Activated CD8-positive, alpha-beta T cell treated with anti-CD3 and anti-CD28 coated beads for 36 hours (primary cell): ENCODE data around the gene ADAMTS16. TPM values are rescaled to one million over a fixed set of nuclear protein-coding genes. Genes with fewer than 3 reads are reported as not detected.

Source experiments
- ATAC-seq: fragments of 200-7000 bp; cut with Tn5 transposase; one replicate; pipeline ENCODE4 v1.10.0; 2021; ENCODE audit warnings: mild to moderate bottlenecking, moderate library complexity
- CTCF ChIA-PET: fragments of 350-600 bp; sonication (Branson Sonifier 250); formaldehyde crosslinking; loops from one replicate; lab custom pipeline; 2021; ENCODE audit warnings: antibody characterized with exemption; lab: Charles Lee
- POLR2A ChIA-PET: fragments of 350-600 bp; sonication (Branson Sonifier 250); formaldehyde crosslinking; loops from one replicate; lab custom pipeline; 2021; ENCODE audit warnings: antibody characterized with exemption; lab: Charles Lee
- DNase-seq: peaks from one replicate; pipeline ENCODE4 v3.0.0-alpha.2; 2020
- H3K27ac Mint-ChIP-seq: one replicate; pipeline ENCODE4 v1.8.0; 2021; ENCODE audit warnings: mild to moderate bottlenecking, mixed read lengths
- H3K27me3 Mint-ChIP-seq: one replicate; pipeline ENCODE4 v1.8.0; 2021; ENCODE audit warnings: mixed read lengths
- H3K36me3 Mint-ChIP-seq: one replicate; pipeline ENCODE4 v1.8.0; 2021; ENCODE audit warnings: low read depth, mixed read lengths
- H3K4me1 Mint-ChIP-seq: one replicate; pipeline ENCODE4 v1.8.0; 2021; ENCODE audit warnings: low read depth, mixed read lengths
- H3K4me3 Mint-ChIP-seq: one replicate; pipeline ENCODE4 v1.8.0; 2021; ENCODE audit warnings: mild to moderate bottlenecking, moderate library complexity, mixed read lengths
- H3K9me3 Mint-ChIP-seq: one replicate; pipeline ENCODE4 v1.8.0; 2021; ENCODE audit warnings: mixed read lengths
- CTCF ChIP-seq: fragments of 200-600 bp; IDR thresholded peaks from one replicate; pipeline ENCODE4 v1.8.0; 2022; ENCODE audit warnings: antibody characterized with exemption, mild to moderate bottlenecking
- intact Hi-C: fragments of 100-400 bp; cut with micrococcal nuclease; formaldehyde crosslinking; loops from one replicate; pipeline ENCODE4 v1.10.0; 2022
- total RNA-seq, 2 experiments: library from RNA; stranded (reverse); gene quantifications; one replicate each; pipeline ENCODE4 v1.2.3, GENCODE V29; 2021

The ADAMTS16 gene
- total RNA-seq, 2 experiments from 2014 or later = not detected

GRCh38 chr5:5352675-5353074 is 212.5 kb downstream of the ADAMTS16 start:
- DNase-seq = no peak
- H3K4me3 Mint-ChIP-seq = no peak overlapping the region
- H3K27ac Mint-ChIP-seq = no peak overlapping the region
- CTCF ChIA-PET = no interaction called here
- H3K4me1 Mint-ChIP-seq = peaks cover 7% of the 10 kb centered on the region
- intact Hi-C loops = no loop called here
- no peaks in the 10 kb centered on the region for H3K36me3 Mint-ChIP-seq
- TF ChIP-seq CTCF = no peak
- POLR2A ChIA-PET = no interaction called here
- H3K9me3 Mint-ChIP-seq = no peaks in the 10 kb centered on the region
- no peaks in the 10 kb centered on the region for H3K27me3 Mint-ChIP-seq
- no peak for ATAC-seq

DNA sequence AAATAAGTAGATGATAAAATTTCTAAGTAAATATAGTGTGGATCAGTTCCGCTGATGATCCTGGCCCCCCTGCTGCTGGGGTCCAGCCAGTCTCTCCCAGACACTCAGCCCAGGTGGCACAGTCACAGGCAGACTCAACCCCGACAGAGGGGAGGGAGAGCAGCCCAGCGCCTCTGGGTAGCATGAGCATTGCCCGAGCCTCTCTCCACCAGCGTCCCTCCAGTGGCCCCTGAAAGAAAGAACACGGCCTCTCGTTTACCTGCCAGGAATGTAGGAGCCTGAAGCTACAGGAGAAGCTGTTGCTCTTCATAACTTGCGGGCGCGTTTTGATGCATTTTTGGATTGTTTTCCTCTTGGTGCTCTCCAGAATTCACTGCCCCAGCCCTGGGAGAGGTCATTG is 213.6 kb downstream of the ADAMTS16 start:
- no peaks in the 10 kb centered on the region for H3K36me3 Mint-ChIP-seq
- TF ChIP-seq CTCF = no peak
- intact Hi-C loops = no loop called here
- no peak for DNase-seq
- H3K27ac Mint-ChIP-seq = no peak overlapping the region
- no peak for ATAC-seq
- H3K4me1 Mint-ChIP-seq = no peaks in the 10 kb centered on the region
- ChIA-PET POLR2A (no interaction called here), CTCF (no interaction called here)
- no peaks in the 10 kb centered on the region for H3K9me3 Mint-ChIP-seq
- no peak overlapping the region for H3K4me3 Mint-ChIP-seq
- no peaks in the 10 kb centered on the region for H3K27me3 Mint-ChIP-seq

DNA sequence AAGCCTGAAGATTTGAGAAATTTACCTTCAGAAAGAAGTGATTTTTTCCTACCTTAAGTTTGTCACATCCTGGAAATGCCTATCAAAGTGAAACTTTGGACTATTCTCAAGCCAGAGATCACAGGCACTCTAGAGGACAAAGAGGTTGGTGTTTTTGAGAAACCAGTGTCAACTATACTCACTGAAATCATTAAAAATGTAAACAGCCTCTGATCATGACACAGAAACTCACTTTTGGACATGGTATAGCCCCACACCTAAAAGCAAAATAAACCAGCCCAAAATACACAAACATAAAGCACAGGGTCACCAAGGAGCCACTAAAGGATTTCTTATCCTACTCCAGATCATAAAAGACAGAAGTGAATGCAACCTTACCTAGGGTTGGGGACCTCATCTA is 216.6 kb downstream of the ADAMTS16 start:
- CTCF ChIA-PET = no interaction called here
- Mint-ChIP-seq H3K4me1 (no peaks in the 10 kb centered on the region), H3K27me3 (no peaks in the 10 kb centered on the region), H3K4me3 (no peak overlapping the region), H3K27ac (no peak overlapping the region), H3K9me3 (no peaks in the 10 kb centered on the region), H3K36me3 (no peaks in the 10 kb centered on the region)
- no peak for ATAC-seq
- intact Hi-C loops = no loop called here
- TF ChIP-seq CTCF = no peak
- POLR2A ChIA-PET = no interaction called here
- DNase-seq = no peak

DNA sequence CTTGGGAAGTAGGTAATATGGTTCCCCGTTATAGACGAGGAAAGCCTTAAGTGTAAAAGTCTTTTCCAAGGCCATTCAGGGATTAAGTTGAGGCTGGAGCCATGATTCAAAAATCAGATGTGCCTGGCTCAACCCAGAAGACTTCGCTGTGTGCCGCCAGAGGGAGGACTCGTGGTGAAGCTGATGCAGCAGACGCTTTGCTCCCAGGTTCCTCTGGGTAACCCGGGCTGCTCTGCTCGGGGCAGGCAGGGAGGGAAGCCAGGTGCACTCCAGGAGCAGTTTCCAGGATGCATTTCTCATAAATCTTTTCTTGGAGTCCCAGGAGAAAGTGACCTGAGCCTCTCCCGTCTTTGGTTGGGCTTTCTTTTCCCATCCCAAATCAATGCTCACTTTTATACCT is 219.5 kb downstream of the ADAMTS16 start:
- ChIA-PET POLR2A (no interaction called here), CTCF (interaction anchor here (0.6 kb wide), 1 partner anchor 23 kb away, joined by 3 read pairs; no protein-coding TSS in a partner anchor)
- no peak for TF ChIP-seq CTCF
- Mint-ChIP-seq H3K27ac (no peak overlapping the region), H3K4me1 (no peaks in the 10 kb centered on the region), H3K27me3 (no peaks in the 10 kb centered on the region), H3K9me3 (no peaks in the 10 kb centered on the region), H3K4me3 (no peak overlapping the region), H3K36me3 (no peaks in the 10 kb centered on the region)
- intact Hi-C loops = no loop called here
- DNase-seq (no peak), ATAC-seq (no peak)

DNA sequence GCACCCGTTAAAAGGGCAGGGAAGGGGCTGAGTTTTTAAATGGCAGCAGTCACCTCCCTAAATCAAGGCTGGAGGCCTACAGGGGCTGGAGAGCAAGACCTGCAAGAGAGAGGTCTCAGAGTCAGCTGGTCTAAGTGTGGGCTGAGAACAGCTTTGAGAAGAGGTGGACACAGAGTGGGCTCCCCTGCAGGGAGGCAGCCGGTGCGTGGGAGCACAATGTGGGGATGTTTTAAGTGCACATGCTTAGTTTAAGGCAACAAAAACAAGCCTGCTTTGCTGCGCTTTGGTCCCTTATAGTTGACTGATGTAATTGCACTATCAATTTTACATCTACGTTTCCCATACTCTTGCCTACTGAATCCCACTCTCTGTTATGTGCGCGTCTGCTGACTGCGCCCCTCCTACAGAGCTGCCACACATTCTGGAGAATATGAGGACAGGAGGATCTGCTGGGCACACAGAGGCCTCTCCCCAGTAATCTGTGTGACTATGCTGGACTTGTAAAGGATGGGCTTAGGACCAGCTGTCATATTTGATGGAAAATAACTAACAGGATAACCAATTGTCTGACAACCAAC is 220.3 kb downstream of the ADAMTS16 start:
- intact Hi-C loops = no loop called here
- ChIA-PET POLR2A (no interaction called here), CTCF (interaction anchor here (0.6 kb wide), 1 partner anchor 24 kb away, joined by 3 read pairs; no protein-coding TSS in a partner anchor)
- Mint-ChIP-seq H3K36me3 (no peaks in the 10 kb centered on the region), H3K9me3 (no peaks in the 10 kb centered on the region), H3K4me1 (no peaks in the 10 kb centered on the region), H3K27me3 (no peaks in the 10 kb centered on the region), H3K27ac (no peak overlapping the region), H3K4me3 (no peak overlapping the region)
- no peak for TF ChIP-seq CTCF
- ATAC-seq (no peak), DNase-seq (no peak)
